Hematopoietic multipotent progenitor cell treated with erythropoietin and hydrocortisone succinate and interleukin-3 and kit ligand, for 17 days (in vitro differentiated cells): Measurements from ENCODE around the gene MYL7.
A peak's percentile ranks its signal among the peaks of the same experiment; 100 is the strongest.
"Not testable (repeated sequence)": the region's sequence is repeated elsewhere in the genome, so short reads cannot be mapped to it uniquely, and the experiment has no call there.

Experiments
- DNase-seq: peaks from one replicate; pipeline ENCODE4 v3.0.0-alpha.2; 2015; ENCODE audit warnings: low spot score

MYL7 gene

DNA sequence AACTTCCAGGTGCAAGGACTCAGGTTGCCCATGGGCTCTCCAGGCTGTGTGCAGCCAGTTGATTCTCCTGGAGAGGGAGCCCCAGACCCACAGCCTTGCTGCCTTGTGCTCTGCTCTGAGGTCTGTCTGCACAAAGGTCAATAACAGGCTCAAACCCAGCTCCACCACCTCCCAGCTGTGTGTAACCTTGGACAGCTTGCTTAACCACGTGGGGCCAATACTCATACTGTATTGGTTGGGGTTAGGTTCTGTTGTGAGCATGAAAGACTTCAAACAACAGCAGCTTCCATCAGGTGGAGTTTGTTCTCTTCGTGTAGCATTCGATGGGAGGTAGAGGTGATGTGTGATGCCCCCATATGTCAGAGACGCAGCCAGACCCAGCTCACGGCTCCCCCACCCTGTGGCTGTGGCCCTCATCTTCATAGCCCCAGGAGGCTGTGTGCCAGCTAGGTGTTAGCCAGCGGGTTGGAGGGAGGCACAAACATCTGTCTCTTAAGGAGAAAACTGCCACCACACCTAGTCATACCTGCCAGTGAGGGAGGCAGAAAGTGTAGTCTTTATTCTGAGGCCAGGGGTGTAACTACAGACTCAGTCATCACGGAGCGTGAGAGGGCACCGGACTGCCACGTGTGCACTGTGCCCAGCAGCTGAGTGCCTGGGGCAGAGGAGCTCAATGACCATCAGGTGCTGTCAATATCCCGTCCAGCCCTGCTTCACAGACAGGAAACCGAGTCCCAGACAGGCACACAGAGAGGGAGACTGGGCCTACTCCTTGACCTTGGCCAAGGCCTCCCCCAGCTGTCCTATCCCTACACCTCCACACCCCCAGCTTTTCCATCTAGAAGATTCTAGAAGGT, 9.7 kb downstream of the MYL7 start:
- no peak for DNase-seq

DNA sequence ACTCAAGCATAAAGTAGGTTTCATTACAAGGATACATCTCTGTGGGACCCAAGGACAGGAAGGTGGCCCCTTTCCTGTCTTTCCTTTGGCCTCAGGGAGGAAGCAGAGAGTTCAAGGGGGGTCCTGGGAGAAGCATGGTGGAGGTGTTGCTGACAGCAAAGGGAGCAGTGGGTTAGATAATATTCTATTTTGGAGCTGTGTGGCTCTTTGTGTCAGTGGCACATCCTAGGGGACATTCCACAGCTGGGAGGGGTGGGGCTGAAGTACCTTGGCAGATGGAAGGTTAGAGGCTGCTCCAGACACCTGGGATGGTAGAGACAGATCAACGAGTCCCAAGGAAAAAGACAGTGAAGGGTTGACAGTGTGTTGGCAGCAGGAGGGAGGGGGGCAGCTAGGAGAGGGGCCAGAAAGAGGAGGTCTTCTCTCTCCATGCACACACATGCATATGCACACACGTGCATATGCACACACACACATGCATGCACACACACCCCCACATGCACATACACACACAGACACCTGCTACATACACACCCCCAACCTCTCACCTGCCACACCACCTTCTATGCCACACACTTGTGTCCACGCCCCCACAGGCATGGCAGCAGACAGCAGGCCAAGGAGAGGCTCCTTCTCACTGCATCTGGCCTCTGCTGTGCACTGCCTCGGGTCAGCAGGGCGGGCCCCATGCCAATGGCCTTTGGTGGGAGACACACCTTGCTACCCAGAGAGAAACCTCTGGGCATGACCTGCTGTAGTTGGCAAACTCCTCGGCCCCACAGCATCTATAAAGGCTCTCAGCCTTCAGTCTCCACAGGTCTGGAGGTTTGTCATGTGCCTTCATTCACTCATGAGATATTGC, 12.2 kb downstream of the MYL7 start:
- DNase-seq, result no peak

DNA sequence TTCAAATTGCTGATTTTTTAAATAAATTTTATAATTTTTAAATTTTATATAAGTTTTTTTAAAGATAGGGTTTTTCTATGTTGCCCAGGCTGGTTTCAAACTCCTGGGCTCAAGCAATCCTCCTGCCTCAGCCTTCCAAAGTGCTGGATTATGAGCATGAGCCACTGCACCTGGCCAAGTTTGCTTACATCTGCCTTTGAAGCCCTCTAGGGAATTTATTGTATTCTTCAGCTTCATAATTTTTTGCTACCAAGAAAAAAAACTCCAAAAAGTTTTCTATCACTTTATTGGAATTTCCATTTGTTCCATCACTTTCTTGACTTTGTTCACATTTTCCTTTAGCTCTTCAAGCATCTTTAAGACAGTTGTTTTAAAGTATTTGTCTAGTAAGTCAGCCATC, 14.0 kb downstream of the MYL7 start:
- DNase-seq, result no peak

DNA sequence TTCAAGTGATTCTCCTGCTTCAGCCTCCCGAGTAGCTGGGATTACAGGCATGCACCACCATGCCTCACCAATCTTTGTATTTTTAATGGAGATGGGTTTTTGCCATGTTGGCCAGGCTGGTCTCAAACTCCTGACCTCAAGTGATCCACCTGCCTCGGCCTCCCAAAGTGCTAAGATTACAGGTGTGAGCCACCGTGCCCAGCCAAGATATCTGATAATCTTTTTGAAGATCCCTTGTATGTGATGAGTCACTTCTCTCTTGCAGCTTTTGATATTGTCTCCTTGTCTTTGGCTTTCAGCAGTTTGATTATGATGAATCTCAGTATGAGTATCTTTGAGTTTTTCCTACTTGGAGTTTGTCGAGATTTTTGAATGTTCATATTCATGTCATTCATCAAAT, 14.6 kb downstream of the MYL7 start:
- DNase-seq, result not testable (repeated sequence)

DNA sequence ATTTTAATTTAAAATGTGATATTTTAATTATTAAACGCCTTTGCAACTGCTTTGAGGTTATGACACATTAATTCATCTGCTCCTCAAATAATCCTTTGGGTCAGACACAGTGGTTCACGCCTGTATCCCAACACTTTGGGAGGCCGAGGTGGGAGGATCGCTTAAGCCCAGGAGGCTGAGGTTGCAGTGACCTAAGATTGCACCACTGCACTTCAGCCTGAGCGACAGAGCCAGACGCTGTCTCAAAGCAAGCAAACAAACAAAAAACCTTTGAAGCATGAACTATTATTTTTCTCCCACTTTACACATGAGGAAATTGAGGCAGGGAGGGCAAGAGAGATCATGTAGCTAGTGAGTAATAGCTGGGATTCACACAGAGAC, 16.3 kb downstream of the MYL7 start:
- no peak for DNase-seq

DNA sequence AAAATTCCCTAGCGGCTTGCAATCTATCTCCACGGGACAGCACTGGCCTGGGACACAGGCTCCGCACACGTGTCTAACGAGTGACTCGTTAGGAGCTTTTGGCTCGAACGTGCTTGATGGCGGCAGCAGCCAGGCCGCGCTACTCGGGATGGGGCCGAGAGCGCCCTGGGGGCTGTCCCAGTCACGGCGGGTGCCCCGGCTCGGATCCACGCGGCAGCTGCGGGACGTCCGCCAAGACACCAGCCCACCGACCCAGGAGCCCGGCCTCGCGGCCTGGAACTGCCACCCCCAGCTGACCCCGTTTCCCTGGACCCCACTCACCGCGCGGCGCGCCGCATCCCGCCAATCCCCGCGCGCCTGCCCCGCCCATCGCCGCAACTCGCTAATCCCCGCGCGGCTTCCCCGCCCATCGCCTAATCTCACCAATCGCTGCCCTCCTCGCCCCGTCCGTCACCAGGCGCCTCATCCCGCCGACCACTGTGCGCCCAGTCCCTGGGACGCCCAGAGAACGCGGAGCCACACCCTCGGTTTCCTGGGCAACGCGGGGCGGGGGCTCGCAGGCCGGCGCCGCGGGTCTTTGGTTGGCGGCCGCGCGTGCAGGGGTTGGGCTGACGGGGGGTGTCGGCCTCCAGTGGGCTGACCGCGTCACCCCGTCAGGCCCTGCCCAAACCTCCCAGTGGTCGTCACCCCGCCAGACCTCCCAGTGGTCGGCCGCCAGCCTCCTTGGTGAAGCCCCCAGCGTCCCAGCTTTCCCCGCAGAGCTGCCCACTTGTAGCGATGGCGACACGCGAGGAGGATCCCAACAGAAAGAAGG, 17.7 kb downstream of the MYL7 start, which contains the start of gene POLD2:
TSS of gene POLD2 (minus strand) at position 359 of the 814 bp plus-strand sequence. CDS start 1,495 bp downstream, outside the sequence.
- peak; percentile 90 for DNase-seq

DNA sequence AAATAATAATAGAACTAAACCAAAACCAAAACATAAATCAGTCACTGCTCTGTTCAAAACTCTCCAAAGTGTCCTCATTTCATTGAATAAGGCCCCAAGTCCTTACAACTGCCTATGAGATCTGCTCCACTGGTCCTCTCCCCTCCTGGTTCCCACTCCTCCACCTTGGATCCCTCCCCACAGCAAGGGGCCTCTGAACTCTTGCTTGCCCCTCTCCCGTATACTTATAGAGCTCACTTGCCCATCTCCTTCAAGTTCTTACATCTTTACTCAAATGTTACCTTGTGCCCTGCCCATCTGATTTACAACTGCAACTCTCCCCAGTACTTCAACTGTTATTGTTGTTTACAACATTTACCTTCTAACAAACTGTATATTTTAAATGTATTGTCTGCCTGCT, 18.6 kb downstream of the MYL7 start:
- no peak for DNase-seq

DNA sequence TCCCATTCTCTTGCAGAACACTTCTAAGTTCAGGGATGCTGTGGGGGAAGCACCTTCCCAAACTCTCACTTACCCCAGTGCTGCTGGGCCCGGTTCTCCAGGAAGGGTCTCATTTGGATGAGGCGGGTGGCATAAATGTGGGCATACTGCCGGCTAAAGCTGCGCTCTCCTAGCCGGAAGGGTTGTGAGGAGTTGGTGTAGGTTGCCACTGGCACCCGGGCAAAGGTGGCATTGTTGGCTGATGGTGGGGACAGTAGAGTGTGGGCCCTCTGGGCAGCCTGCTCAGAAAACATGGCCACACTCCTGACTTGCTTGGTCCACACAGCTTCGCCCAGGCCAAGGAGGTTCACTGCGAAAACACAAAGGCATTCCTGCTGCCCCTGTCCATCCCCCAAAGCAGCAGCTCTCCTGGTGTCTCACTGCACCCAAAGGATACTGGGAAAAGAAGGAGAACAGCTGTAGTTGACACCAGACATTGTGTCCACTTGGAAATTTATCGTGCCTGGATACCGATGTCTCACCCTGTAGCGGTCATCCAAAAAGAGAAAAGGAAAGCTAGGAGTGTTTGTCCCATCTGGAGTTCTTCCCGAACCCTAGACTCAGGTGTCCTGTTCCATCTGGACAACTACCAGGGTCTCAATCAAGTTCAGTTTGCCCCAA, 19.2 kb downstream of the MYL7 start:
- DNase-seq, result no peak

DNA sequence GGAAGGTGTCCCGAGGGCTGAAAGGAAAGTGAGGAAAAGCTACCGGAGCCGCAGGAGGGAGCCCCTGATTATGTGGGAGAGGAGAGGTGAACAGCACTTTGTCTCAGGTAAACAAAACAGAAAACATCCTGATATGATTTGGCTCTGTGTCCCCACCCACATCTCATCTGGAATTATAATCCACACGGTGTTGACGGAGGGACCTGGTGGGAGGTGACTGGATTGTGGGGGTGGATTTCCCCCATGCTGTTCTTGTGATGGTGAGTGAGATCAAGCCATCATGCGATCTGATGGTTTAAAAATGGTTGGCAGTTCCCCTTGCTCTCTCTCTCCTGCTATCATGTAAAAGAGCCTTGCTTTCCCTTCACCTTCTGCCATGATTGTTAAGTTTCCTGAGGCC, 20.7 kb downstream of the MYL7 start:
- DNase-seq, result no peak

DNA sequence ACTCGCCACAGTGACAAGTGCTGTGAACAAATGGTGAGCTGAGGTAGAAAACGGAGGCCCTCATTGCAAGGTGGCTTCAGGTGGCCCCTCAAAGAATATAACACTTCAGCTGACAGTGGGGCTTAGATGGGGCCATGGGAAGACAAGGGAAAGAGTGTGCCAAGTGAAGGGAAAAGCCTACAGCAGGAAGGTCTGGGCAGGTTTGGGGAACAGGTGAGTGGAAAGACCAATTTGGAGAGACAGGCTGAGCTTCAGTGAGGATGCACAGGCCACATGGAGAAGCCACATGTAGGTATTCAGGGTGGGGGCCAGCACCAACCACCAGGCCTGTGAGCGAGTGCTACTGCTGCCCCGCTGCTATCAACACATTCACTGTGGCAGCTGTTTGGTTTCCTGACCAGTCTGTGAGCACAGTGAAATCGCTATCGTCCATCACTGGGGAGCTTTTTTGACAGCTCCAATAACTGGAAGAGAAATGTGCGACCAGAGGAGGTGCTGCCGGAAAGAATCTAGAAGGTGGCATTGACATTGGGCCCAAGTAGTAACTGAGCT, 21.2 kb downstream of the MYL7 start:
- DNase-seq, result no peak

DNA sequence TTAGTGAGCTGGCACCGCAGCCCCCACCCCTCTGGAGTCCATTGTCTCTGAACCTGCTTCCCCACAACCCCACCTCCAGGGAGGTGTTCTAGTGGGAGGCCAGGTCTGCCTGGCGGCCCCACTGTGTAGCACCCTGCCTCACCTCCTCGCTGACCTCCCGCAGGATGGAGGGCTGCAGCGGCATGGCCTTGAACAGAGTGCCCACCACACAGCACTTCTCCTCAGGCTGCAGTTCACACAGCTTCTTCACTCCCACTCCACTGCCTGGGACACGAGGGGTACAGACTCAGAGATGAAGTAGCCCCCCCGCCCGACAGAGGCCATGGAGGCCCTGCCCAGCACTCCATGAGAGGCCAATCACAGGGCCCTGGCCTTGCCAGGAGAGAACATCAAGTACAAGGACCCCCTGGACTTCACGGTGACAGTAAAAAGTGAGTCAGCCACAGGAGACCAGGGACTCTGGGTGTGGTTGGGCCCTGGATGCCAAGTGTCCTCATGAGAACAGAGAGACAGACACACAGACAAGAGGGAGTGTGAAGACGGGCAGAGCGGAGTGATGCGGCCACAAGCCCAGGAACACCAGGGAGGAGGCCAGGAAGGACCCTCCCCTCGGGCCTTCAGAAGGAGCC, 23.2 kb downstream of the MYL7 start:
- DNase-seq, result no peak

DNA sequence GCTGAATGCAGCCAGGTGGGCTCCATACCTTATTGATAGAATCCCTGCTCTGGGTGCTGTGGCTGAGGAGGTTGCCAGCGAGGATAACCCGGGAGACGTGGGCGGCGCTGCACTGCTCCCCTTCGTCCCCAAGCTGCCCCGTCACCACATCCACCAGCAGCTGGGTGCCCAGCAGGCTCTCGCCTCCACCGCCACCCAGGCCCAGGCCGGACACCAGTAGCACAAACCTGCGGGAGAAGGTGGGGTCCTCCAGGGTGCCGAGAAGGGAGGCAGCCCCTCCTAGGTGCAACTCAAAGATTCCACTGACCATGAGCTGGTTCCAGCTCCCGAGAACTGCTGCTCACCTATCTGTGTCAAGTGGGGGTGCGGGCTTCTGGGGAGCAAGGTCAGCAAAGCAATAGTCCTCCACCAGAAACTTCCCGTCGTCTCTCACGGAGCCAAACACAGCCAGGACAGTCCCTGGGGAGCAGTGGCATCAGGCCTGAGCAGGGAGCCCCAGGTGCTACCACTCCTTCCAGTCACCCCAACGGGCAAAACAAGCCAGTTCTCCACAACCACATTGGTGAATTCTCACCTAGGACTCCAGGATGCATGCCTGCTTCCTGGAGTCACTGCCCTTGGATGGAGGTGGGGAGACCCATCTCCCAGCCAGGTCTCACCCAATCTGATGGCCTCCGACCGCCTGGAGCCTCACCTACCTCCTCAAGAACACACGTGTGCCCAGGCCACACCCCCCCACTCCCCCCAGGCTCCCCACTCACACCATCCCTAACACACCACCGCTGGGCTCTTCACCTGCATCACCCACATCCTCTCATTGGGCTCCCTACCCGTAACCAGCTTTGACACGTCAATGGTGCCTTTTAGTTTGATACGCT, 24.1 kb downstream of the MYL7 start:
- no peak for DNase-seq

DNA sequence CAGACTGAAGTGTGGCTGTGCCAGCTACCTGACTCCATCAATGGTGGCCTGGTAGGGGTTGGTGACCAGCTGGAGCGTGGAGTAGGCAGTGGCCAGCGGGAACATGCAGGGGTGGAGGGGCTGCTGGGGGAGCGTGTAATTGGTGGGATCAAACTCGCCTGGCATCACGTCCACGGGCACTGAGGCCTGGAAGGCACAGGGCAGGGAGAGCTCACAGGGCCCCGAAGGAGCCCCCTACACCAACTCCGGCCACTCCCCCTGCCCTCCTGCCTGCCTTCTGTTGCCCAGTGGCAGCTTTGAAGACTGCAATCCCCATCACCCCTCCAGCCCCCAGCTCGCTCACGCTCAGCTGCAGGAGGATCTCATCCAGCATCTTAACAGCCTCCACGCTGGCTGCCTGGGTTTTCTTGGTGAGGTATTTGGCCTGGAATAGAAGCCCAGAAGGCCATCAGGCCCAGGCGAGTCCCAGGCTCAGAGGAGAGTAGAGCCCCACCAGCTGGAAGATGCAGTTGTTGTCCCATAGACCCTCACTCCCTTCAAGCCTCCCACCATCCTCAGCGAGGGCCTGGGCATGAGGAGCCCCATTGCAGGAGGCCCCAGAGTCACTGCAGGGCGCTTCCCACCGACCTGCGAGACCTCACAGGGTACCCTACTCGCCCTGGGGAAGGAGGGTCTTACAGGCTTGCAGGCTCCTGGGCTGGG, 24.9 kb downstream of the MYL7 start:
- DNase-seq, result no peak

DNA sequence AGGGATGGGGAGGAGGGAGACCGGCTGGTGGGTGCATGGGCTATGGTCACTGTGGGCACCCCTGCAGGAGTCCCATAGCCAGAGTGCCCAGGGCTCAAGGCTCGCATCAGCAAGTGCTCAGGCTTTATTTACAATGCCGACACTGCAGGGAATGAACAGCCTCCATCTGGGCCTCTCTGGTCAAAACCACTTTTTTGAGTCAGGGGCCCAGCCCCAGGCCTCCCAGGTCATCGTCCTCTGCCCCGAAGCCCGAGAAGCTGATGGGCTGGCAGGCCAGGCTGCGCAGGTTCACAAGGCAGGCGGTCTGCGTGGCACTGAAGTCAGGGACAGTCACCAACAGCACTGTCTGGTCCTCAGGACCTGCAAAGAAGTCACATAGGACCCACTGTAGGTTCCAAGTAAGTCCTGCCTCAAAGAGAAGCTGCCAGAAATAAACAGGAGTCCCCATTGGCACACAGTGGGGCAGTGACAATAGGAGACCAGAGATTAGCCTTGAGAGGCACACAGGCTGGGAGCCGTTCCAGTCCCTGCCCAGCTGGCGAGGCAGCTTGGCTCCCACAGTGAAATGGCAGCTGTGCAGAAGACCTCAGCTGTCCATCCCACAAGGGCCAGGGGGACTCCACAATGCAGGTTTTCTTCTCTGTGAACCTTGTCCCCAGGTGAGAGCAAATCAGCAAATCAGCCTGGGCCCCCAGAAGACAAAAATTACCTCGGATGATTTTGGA, 26.4 kb downstream of the MYL7 start:
- DNase-seq, result no peak

DNA sequence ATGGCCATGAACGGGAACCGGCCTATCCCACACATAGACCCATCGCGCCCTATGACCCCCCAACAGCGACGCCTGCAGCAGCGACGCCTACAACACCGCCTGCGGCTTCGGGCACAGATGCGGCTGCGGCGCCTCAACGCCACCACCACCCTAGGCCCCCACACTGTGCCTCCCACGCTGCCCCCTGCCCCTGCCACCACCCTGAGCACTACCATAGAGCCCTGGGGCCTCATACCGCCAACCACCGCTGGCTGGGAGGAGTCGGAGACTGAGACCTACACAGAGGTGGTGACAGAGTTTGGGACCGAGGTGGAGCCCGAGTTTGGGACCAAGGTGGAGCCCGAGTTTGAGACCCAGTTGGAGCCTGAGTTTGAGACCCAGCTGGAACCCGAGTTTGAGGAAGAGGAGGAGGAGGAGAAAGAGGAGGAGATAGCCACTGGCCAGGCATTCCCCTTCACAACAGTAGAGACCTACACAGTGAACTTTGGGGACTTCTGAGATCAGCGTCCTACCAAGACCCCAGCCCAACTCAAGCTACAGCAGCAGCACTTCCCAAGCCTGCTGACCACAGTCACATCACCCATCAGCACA, 27.3 kb downstream of the MYL7 start:
- no peak for DNase-seq

DNA sequence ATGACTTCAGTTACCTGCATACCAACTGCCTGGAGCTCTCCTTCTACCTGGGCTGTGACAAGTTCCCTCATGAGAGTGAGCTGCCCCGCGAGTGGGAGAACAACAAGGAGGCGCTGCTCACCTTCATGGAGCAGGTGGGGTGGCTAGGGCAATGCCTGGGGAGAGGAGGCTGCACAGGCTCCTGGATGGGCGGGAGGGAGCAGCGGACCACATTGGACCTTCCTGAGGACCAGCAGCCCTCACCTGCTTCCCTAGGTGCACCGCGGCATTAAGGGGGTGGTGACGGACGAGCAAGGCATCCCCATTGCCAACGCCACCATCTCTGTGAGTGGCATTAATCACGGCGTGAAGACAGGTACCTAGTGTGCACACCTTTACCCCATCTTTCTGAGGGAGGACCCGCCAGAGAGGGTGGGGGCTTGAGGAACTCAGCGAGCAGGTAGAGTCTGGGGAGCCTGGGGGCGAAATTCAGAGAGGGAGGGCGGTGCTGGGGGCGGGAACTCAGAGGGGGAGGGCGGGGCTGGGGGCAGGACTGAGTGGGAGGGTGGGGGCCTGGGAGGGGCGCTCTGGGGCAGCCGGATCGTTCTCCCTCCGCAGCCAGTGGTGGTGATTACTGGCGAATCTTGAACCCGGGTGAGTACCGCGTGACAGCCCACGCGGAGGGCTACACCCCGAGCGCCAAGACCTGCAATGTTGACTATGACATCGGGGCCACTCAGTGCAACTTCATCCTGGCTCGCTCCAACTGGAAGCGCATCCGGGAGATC, 28.0 kb downstream of the MYL7 start:
- no peak for DNase-seq

DNA sequence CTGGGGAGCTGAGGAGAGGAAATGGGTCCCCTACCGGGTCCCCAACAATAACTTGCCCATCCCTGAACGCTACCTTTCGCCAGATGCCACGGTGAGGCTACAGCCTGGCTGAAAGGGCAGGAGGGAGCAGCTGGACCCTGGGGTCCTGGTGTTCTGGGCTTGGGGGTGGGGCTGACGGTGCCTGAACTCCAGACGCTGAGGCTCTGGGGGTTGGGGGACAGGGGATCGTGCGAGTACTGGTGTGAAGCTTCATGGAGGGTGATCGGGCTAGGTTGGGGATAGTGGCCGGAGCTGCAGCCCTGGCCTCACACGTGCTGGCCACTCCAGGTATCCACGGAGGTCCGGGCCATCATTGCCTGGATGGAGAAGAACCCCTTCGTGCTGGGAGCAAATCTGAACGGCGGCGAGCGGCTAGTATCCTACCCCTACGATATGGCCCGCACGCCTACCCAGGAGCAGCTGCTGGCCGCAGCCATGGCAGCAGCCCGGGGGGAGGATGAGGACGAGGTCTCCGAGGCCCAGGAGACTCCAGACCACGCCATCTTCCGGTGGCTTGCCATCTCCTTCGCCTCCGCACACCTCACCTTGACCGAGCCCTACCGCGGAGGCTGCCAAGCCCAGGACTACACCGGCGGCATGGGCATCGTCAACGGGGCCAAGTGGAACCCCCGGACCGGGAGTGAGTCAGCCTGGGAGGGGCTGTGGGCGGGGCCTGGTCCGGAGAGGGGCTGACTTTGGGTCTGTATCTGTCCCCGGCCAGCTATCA, 28.7 kb downstream of the MYL7 start:
- no peak for DNase-seq
